IPS DF 4.7 (cell line): ENCODE measurements around the gene WDSUB1.

Experiments
- DNase-seq: peaks from one replicate; pipeline ENCODE4 v3.0.0-alpha.2; 2013; ENCODE audit warnings: low spot score; ENCODE audit errors: extremely low read depth

The WDSUB1 gene

GRCh38 chr2:159199761-159200465 is 86.6 kb downstream of the WDSUB1 start:
- DNase-seq, result no peak

GRCh38 chr2:159199236-159199635 is 87.3 kb downstream of the WDSUB1 start:
- no peak for DNase-seq

GRCh38 chr2:159196393-159196925 is 90.0 kb downstream of the WDSUB1 start:
- no peak for DNase-seq

GRCh38 chr2:159195697-159196096 is 90.8 kb downstream of the WDSUB1 start:
- no peak for DNase-seq

GRCh38 chr2:159194241-159194640 is 92.3 kb downstream of the WDSUB1 start:
- no peak for DNase-seq

- DNase-seq, result no peak
Observed at GRCh38 chr2:159193791-159194190, 92.7 kb downstream of the WDSUB1 start.

GRCh38 chr2:159192371-159192918 is 94.1 kb downstream of the WDSUB1 start:
- no peak for DNase-seq

GRCh38 chr2:159188449-159188848 is 98.1 kb downstream of the WDSUB1 start:
- DNase-seq, result no peak

GRCh38 chr2:159187106-159187505 is 99.4 kb downstream of the WDSUB1 start:
- no peak for DNase-seq

GRCh38 chr2:159186462-159186861 is 100.0 kb downstream of the WDSUB1 start:
- DNase-seq, result no peak
